GM12878 (cell line): ENCODE measurements around the gene LIX1. TPM values are rescaled to one million over a fixed set of nuclear protein-coding genes. Genes with fewer than 3 reads are reported as not detected.

Source experiments
- ATAC-seq: fragments of 200-7000 bp; cut with Tn5 transposase; 3 replicates; pipeline ENCODE4 v1.9.1; 2020; ENCODE audit warnings: mild to moderate bottlenecking, moderate library complexity
- BruUV-seq: library from RNA; stranded (reverse); fragments of 400-500 nt; replicated peaks from 2 replicates; lab custom pipeline; 2021; lab: Mats Ljungman, UMichigan
- CTCF ChIA-PET: fragments of 300-600 bp; sonication (Branson Sonifier 250); formaldehyde crosslinking; extraction: SDS; loops from one replicate; lab custom pipeline; 2021; ENCODE audit warnings: inconsistent platforms; lab: Yijun Ruan, JAX
- POLR2A ChIA-PET: fragments of 350-600 bp; formaldehyde crosslinking; extraction: SDS; loops from one replicate; lab custom pipeline; 2021; ENCODE audit warnings: inconsistent platforms; lab: Charles Lee
- RAD21 ChIA-PET: fragments of 300-600 bp; sonication (Branson Sonifier 250); formaldehyde crosslinking; loops from one replicate; lab custom pipeline; 2023; ENCODE audit warnings: antibody characterized with exemption; ENCODE audit not compliant: unreplicated experiment; lab: Charles Lee
- SMC1A ChIA-PET: fragments of 300-600 bp; sonication (Branson Sonifier 250); formaldehyde crosslinking; loops from one replicate; lab custom pipeline; 2023; ENCODE audit not compliant: unreplicated experiment, uncharacterized antibody; lab: Charles Lee
- DNase-seq: peaks from one replicate; pipeline ENCODE4 v3.0.0-alpha.2; 2011; ENCODE audit warnings: low read depth, low spot score
- FAIRE-seq: peaks from 3 replicates; lab custom pipeline; 2011; peaks lifted over from hg19 to GRCh38; lab: Jason Lieb, UNC
- H2AFZ ChIP-seq: 2 replicates; pipeline ENCODE4 v1.6.0; 2011; ENCODE audit warnings: low read depth, low read length, control low read depth; ENCODE audit not compliant: control insufficient read depth
- H3K27ac ChIP-seq: 2 replicates; pipeline ENCODE4 v1.5.1; 2011; ENCODE audit warnings: control low read depth; ENCODE audit not compliant: control insufficient read depth, insufficient read depth
- H3K27me3 ChIP-seq, 2 experiments: replicated peaks in 1 of 2; 2 replicates each; pipeline versions ENCODE4 v1.6.0 to v1.6.1; 2011; ENCODE audit warnings: low read length in 1 of 2; ENCODE audit not compliant: control insufficient read depth in 2 of 2, insufficient read depth in 2 of 2
- H3K36me3 ChIP-seq, 2 experiments: 2 replicates each; pipeline ENCODE4 v1.5.1; 2011; ENCODE audit warnings: low read length in 1 of 2; ENCODE audit not compliant: control insufficient read depth in 2 of 2, insufficient read depth in 2 of 2
- H3K4me1 ChIP-seq: 2 replicates; pipeline ENCODE4 v1.6.1; 2011; ENCODE audit warnings: mild to moderate bottlenecking, low read length, moderate library complexity, mixed read lengths; ENCODE audit not compliant: control insufficient read depth, insufficient read depth
- H3K4me2 ChIP-seq: 2 replicates; pipeline ENCODE4 v1.6.0; 2011; ENCODE audit warnings: control low read depth; ENCODE audit not compliant: control insufficient read depth, insufficient read depth
- H3K4me3 ChIP-seq: fragments of 200-600 bp; sonication (generic); 2 replicates; pipeline ENCODE4 v1.5.1; 2016
- H3K79me2 ChIP-seq: 2 replicates; pipeline ENCODE4 v1.6.0; 2011; ENCODE audit warnings: low read length; ENCODE audit not compliant: control insufficient read depth, insufficient read depth
- H3K9ac ChIP-seq: 2 replicates; pipeline ENCODE4 v1.8.0; 2011; ENCODE audit warnings: low read length, control low read depth, mixed read lengths; ENCODE audit not compliant: control insufficient read depth, insufficient read depth
- H3K9me3 ChIP-seq: replicated peaks from 3 replicates; pipeline ENCODE4 v1.5.1; 2011; ENCODE audit warnings: mild to moderate bottlenecking, low read length; ENCODE audit not compliant: control insufficient read depth, insufficient read depth
- H4K20me1 ChIP-seq: 2 replicates; pipeline ENCODE4 v1.6.0; 2011; ENCODE audit not compliant: control insufficient read depth, insufficient read depth
- FOXM1 ChIP-seq: IDR thresholded peaks from 2 replicates; pipeline ENCODE4 v1.6.1; 2012; ENCODE audit warnings: low read depth, mild to moderate bottlenecking, inconsistent platforms, low read length, moderate library complexity
- HDAC6 ChIP-seq: fragments of 200-600 bp; sonication (generic); IDR thresholded peaks from one replicate; pipeline ENCODE4 v1.8.0; 2017; ENCODE audit warnings: antibody characterized with exemption; ENCODE audit not compliant: unreplicated experiment
- IRF3 ChIP-seq: fragments of 450-650 bp; IDR thresholded peaks from 2 replicates; pipeline ENCODE4 v1.6.1; 2014; ENCODE audit warnings: mild to moderate bottlenecking
- LARP7 ChIP-seq: fragments of 450-650 bp; IDR thresholded peaks from 2 replicates; pipeline ENCODE4 v1.6.1; 2017; ENCODE audit warnings: mild to moderate bottlenecking
- MEF2A ChIP-seq: IDR thresholded peaks from 2 replicates; pipeline ENCODE4 v1.6.1; 2011; ENCODE audit warnings: low read depth, mild to moderate bottlenecking, low read length, moderate library complexity; ENCODE audit not compliant: insufficient read depth
- MTA2 ChIP-seq: fragments of 450-650 bp; IDR thresholded peaks from 2 replicates; pipeline ENCODE4 v1.6.1; 2016; ENCODE audit warnings: low read depth, mild to moderate bottlenecking, moderate library complexity
- MYB ChIP-seq: fragments of 150-350 bp; IDR thresholded peaks from 2 replicates; pipeline ENCODE4 v1.6.1; 2014; ENCODE audit warnings: mild to moderate bottlenecking, low read depth, low read length, borderline replicate concordance
- MYC ChIP-seq: IDR thresholded peaks from 2 replicates; pipeline ENCODE4 v1.6.1; 2011; ENCODE audit warnings: mild to moderate bottlenecking, low read length, moderate library complexity, inconsistent platforms; ENCODE audit not compliant: insufficient read depth, insufficient replicate concordance, insufficient read length, severe bottlenecking
- SMC3 ChIP-seq: IDR thresholded peaks from 2 replicates; pipeline ENCODE4 v1.6.1; 2011; ENCODE audit warnings: low read length, improper control_type of control experiment, borderline replicate concordance
- SP1 ChIP-seq: IDR thresholded peaks from one replicate; pipeline ENCODE4 v1.6.1; 2011; ENCODE audit warnings: low read depth, low read length
- ZBTB4 ChIP-seq: fragments of 450-650 bp; formaldehyde crosslinking; IDR thresholded peaks from 2 replicates; pipeline ENCODE4 v1.4.0; 2022; ENCODE audit warnings: mild to moderate bottlenecking, moderate library complexity
- ZNF384 ChIP-seq: IDR thresholded peaks from 2 replicates; pipeline ENCODE4 v1.6.1; 2012; ENCODE audit warnings: low read depth, mild to moderate bottlenecking, low read length, improper control_type of control experiment, borderline replicate concordance
- WGBS: methylation state at CpG from one replicate; pipeline ENCODE4 v1.1.6; 2016; ENCODE audit warnings: low lambda C conversion rate; ENCODE audit not compliant: insufficient replicate concordance, insufficient coverage; ENCODE audit errors: missing lambda C conversion rate; 5-methylcytosine and 5-hydroxymethylcytosine counted together
- in situ Hi-C: fragments of 300-500 bp; cut with MboI; formaldehyde crosslinking; loops from 9 replicates; pipeline ENCODE4 v1.14.3; 2018; ENCODE audit warnings: mixed read lengths
- intact Hi-C: fragments of 100-400 bp; cut with micrococcal nuclease; formaldehyde crosslinking; loops from one replicate; pipeline ENCODE4 v1.14.2; 2022; ENCODE audit not compliant: unreplicated experiment
- polyA plus RNA-seq, 11 experiments: library from polyadenylated mRNA; depleted of rRNA in 4 of 11; unstranded in 6 of 11; stranded (reverse) in 5 of 11; fragments of >200 nt; fragmentation: Nextera tagmentation in 4 of 11; fragmentation: Illumina TruSeq in 1 of 11; extraction: Ambion mirVana in 4 of 11; extraction: Trizol in 1 of 11; gene quantifications; 1 replicate in 1 of 11; 2 replicates in 10 of 11; pipeline versions ENCODE4 v1.2.1 to v1.2.3, GENCODE V29; 2011 to 2016; ENCODE audit warnings: inconsistent platforms in 2 of 11, missing spikeins in 2 of 11, low read depth in 1 of 11
- total RNA-seq, 4 experiments: library from RNA; depleted of rRNA in 3 of 4; stranded (reverse); fragments of >200 nt in 3 of 4; fragmentation: Illumina TruSeq in 1 of 4; extraction: Trizol in 1 of 4; gene quantifications; 2 replicates each; pipeline versions ENCODE4 v1.2.1 to v1.2.3, GENCODE V29; 2013 to 2021

LIX1 gene
- total and polyA plus RNA-seq, 10 of the 15 experiments (the other 5 are each of a cell fraction or from before 2014, with no cell fraction given) = 0.02 to 0.07 (median 0.04) TPM; not detected in 5

GRCh38 chr5:97075649-97076048 lies 66.8 kb downstream of the LIX1 start:
- intact Hi-C loops = no loop called here
- DNase-seq = no peak
- Histone ChIP-seq H3K9ac (no peak overlapping the region), H3K27me3 (no peaks in the 10 kb centered on the region), H3K79me2 (no peaks in the 10 kb centered on the region), H2AFZ (no peak overlapping the region), H3K4me2 (no peak overlapping the region), H3K27ac (no peak overlapping the region), H3K9me3 (no peaks in the 10 kb centered on the region), H3K36me3 (no peaks in the 10 kb centered on the region), H4K20me1 (no peaks in the 10 kb centered on the region), H3K4me3 (no peak overlapping the region), H3K4me1 (no peaks in the 10 kb centered on the region)
- CTCF ChIA-PET = interaction anchor here (1.8 to 2.1 kb wide), 2 partner anchors 8 to 86 kb away, joined by 4 to 5 read pairs; no protein-coding TSS in a partner anchor
- no peak for TF ChIP-seq MYC
- TF ChIP-seq MEF2A = no peak
- TF ChIP-seq LARP7 = no peak
- 96% methylated on average over 5 of the region's 5 CpGs for WGBS
- BruUV-seq = no TSS peak
- FAIRE-seq = no peak
- in situ Hi-C loops = no loop called here
- ATAC-seq = no peak
- RAD21 ChIA-PET = no interaction called here
- POLR2A ChIA-PET = no interaction called here
- SMC1A ChIA-PET = interaction anchor here (0.6 to 1.9 kb wide), 6 partner anchors 15 to 283 kb away, joined by 3 to 4 read pairs (median 3); no protein-coding TSS in a partner anchor

- CTCF ChIA-PET = interaction anchor here (0.6 to 2.1 kb wide), 3 partner anchors 9 to 87 kb away, joined by 3 to 5 read pairs (median 4); no protein-coding TSS in a partner anchor
- RAD21 ChIA-PET = no interaction called here
- POLR2A ChIA-PET = no interaction called here
These were observed 67.4 kb downstream of the LIX1 start for GRCh38 chr5:97074859-97075489.

More at GRCh38 chr5:97074859-97075489, 67.4 kb downstream of the LIX1 start:
- no peak overlapping the region for H3K27ac ChIP-seq
- H2AFZ ChIP-seq = no peak overlapping the region
- H3K9me3 ChIP-seq = no peaks in the 10 kb centered on the region
- no peak overlapping the region for H3K9ac ChIP-seq
- no peak for TF ChIP-seq ZNF384
- TF ChIP-seq MYB = no peak
- no peak for TF ChIP-seq IRF3
- TF ChIP-seq MTA2 = no peak
- no peak for TF ChIP-seq SP1
- no peak for TF ChIP-seq ZBTB4 (CRISPR knock-in tag)
- TF ChIP-seq SMC3 = no peak
- TF ChIP-seq FOXM1 = no peak
- no peak for TF ChIP-seq HDAC6
- no peaks in the 10 kb centered on the region for H3K79me2 ChIP-seq
- DNase-seq (no peak), FAIRE-seq (no peak), ATAC-seq (no peak)
- H3K4me1 ChIP-seq = no peaks in the 10 kb centered on the region
- BruUV-seq = no TSS peak
- no peak overlapping the region for H3K4me2 ChIP-seq
- H4K20me1 ChIP-seq = no peaks in the 10 kb centered on the region
- H3K36me3 ChIP-seq = no peaks in the 10 kb centered on the region
- H3K27me3 ChIP-seq = no peaks in the 10 kb centered on the region
- H3K4me3 ChIP-seq = no peak overlapping the region
- SMC1A ChIA-PET = interaction anchor here (0.5 to 1.9 kb wide), 6 partner anchors 15 to 206 kb away, joined by 3 to 4 read pairs (median 3); no protein-coding TSS in a partner anchor
- intact Hi-C loops = no loop called here
- 40% methylated on average over 4 of the region's 4 CpGs for WGBS
- in situ Hi-C loops = no loop called here
